ENCODE results near the gene HAL. TPM values are rescaled to one million over a fixed set of nuclear protein-coding genes. Genes with fewer than 3 reads are reported as not detected.

HAL gene
- total and polyA plus RNA-seq, 2 of the 13 experiments (the other 11 are each of a cell fraction or from before 2014, with no cell fraction given): 0.89 to 37.8 TPM

DNA sequence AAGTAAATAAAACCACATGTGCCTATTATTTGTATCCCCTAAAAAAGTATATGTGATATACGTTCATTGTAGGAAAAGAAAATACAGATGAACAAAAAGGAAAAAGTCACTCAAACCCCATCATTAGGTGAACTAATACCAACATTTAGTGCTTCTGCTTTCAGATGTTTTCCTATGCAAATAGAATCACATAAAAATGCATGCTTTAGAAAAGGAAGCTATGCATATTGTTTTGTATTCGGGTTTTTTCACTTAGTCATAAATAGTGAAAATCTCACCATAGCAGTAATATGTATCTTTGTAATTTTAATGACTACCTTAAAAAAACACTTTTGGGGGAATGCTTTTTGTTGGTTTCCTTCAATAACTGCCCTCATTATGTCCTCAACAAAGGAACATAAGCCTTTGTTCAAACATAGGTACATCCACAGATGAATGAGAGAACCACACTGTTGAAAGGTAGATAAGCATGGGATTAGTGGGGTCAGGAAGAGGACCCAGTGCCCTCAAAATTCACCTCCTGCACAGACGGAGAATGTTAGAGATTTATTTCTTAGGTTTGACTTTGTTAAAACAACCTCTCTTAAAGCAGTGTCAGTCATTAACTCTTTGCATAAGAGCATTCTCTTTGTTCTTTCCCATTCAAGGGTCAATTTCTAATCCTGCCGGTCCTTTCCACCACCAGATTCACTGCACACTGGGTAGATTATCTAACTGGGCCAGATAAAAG lies 46.5 kb downstream of the HAL start (continued):
- TF ChIP-seq ISL2 (CRISPR knock-in tag; IDR thresholded peaks at IDR 0.05) (peak; percentile 98), IRF2 (CRISPR knock-in tag; IDR thresholded peaks at IDR 0.05) (peak; percentile 50), MLLT10 (CRISPR knock-in tag; IDR thresholded peaks at IDR 0.05) (no peak), MYC (CRISPR knock-in tag; IDR thresholded peaks at IDR 0.05; ENCODE audit: borderline replicate concordance) (no peak), ZNF605 (CRISPR knock-in tag; IDR thresholded peaks at IDR 0.05) (no peak), THAP11 (CRISPR knock-in tag; IDR thresholded peaks at IDR 0.05) (peak; percentile 53; the same call in 1 of the 2 replicates), ZFP1 (CRISPR knock-in tag; IDR thresholded peaks at IDR 0.05) (peak; percentile 80; the same call in 1 of the 2 replicates), CBX2 (IDR thresholded peaks at IDR 0.05; ENCODE audit: low read depth, low read length) (no peak), CBX2 (CRISPR knock-in tag; IDR thresholded peaks at IDR 0.05; ENCODE audit: low read depth) (no peak), HIVEP1 (CRISPR knock-in tag; IDR thresholded peaks at IDR 0.05) (no peak), ZNF282 (IDR thresholded peaks at IDR 0.05; ENCODE audit: partially characterized antibody) (no peak), ZNF558 (CRISPR knock-in tag; IDR thresholded peaks at IDR 0.05; ENCODE audit: borderline replicate concordance) (no peak), ZNF883 (CRISPR knock-in tag; IDR thresholded peaks at IDR 0.05; ENCODE audit: not compliant biosample characterization) (no peak)
- TF ChIP-seq, protein P1, sequence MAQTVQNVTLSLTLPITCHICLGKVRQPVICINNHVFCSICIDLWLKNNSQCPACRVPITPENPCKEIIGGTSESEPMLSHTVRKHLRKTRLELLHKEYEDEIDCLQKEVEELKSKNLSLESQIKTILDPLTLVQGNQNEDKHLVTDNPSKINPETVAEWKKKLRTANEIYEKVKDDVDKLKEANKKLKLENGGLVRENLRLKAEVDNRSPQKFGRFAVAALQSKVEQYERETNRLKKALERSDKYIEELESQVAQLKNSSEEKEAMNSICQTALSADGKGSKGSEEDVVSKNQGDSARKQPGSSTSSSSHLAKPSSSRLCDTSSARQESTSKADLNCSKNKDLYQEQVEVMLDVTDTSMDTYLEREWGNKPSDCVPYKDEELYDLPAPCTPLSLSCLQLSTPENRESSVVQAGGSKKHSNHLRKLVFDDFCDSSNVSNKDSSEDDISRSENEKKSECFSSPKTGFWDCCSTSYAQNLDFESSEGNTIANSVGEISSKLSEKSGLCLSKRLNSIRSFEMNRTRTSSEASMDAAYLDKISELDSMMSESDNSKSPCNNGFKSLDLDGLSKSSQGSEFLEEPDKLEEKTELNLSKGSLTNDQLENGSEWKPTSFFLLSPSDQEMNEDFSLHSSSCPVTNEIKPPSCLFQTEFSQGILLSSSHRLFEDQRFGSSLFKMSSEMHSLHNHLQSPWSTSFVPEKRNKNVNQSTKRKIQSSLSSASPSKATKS (CRISPR knock-in tag; IDR thresholded peaks at IDR 0.05): no peak
- TF ChIP-seq, protein P2, sequence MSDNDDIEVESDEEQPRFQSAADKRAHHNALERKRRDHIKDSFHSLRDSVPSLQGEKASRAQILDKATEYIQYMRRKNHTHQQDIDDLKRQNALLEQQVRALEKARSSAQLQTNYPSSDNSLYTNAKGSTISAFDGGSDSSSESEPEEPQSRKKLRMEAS (IDR thresholded peaks at IDR 0.05): peak; percentile 41
- TF ChIP-seq, protein P3, sequence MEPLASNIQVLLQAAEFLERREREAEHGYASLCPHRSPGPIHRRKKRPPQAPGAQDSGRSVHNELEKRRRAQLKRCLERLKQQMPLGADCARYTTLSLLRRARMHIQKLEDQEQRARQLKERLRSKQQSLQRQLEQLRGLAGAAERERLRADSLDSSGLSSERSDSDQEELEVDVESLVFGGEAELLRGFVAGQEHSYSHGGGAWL (CRISPR knock-in tag; IDR thresholded peaks at IDR 0.05): no peak
- TF ChIP-seq, protein P4, sequence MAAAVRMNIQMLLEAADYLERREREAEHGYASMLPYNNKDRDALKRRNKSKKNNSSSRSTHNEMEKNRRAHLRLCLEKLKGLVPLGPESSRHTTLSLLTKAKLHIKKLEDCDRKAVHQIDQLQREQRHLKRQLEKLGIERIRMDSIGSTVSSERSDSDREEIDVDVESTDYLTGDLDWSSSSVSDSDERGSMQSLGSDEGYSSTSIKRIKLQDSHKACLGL (CRISPR knock-in tag; IDR thresholded peaks at IDR 0.05): no peak
- TF ChIP-seq, protein P5, sequence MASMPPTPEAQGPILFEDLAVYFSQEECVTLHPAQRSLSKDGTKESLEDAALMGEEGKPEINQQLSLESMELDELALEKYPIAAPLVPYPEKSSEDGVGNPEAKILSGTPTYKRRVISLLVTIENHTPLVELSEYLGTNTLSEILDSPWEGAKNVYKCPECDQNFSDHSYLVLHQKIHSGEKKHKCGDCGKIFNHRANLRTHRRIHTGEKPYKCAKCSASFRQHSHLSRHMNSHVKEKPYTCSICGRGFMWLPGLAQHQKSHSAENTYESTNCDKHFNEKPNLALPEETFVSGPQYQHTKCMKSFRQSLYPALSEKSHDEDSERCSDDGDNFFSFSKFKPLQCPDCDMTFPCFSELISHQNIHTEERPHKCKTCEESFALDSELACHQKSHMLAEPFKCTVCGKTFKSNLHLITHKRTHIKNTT (CRISPR knock-in tag; IDR thresholded peaks at IDR 0.05): no peak
- TF ChIP-seq, protein P6, sequence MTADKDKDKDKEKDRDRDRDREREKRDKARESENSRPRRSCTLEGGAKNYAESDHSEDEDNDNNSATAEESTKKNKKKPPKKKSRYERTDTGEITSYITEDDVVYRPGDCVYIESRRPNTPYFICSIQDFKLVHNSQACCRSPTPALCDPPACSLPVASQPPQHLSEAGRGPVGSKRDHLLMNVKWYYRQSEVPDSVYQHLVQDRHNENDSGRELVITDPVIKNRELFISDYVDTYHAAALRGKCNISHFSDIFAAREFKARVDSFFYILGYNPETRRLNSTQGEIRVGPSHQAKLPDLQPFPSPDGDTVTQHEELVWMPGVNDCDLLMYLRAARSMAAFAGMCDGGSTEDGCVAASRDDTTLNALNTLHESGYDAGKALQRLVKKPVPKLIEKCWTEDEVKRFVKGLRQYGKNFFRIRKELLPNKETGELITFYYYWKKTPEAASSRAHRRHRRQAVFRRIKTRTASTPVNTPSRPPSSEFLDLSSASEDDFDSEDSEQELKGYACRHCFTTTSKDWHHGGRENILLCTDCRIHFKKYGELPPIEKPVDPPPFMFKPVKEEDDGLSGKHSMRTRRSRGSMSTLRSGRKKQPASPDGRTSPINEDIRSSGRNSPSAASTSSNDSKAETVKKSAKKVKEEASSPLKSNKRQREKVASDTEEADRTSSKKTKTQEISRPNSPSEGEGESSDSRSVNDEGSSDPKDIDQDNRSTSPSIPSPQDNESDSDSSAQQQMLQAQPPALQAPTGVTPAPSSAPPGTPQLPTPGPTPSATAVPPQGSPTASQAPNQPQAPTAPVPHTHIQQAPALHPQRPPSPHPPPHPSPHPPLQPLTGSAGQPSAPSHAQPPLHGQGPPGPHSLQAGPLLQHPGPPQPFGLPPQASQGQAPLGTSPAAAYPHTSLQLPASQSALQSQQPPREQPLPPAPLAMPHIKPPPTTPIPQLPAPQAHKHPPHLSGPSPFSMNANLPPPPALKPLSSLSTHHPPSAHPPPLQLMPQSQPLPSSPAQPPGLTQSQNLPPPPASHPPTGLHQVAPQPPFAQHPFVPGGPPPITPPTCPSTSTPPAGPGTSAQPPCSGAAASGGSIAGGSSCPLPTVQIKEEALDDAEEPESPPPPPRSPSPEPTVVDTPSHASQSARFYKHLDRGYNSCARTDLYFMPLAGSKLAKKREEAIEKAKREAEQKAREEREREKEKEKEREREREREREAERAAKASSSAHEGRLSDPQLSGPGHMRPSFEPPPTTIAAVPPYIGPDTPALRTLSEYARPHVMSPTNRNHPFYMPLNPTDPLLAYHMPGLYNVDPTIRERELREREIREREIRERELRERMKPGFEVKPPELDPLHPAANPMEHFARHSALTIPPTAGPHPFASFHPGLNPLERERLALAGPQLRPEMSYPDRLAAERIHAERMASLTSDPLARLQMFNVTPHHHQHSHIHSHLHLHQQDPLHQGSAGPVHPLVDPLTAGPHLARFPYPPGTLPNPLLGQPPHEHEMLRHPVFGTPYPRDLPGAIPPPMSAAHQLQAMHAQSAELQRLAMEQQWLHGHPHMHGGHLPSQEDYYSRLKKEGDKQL (CRISPR knock-in tag; IDR thresholded peaks at IDR 0.05; ENCODE audit: low read depth): peak; percentile 93
- TF ChIP-seq, protein P7, sequence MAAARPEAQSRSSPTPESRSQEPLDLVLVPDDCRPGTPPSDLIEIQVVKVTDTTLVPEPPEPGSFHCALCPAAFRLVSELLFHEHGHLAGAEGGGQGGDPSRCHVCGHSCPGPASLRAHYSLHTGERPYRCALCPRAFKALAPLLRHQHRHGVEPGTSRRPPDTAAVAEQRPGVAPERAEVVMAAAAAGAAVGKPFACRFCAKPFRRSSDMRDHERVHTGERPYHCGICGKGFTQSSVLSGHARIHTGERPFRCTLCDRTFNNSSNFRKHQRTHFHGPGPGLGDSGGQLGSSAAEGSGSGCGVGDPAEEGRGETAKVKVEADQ (CRISPR knock-in tag; IDR thresholded peaks at IDR 0.05; ENCODE audit: borderline replicate concordance): no peak
